Naive thymus-derived CD8-positive, alpha-beta T cell (primary cell): ENCODE data around the gene GALNT10. TPM values are rescaled to one million over a fixed set of nuclear protein-coding genes. Genes with fewer than 3 reads are reported as not detected.

ENCODE experiments used
- ATAC-seq, 2 donors: fragments of 150-1000 bp; cut with Tn5 transposase in 1 of 2; sonication (Bioruptor Pico), chemical (Tn5 transposase) in 1 of 2; 1 replicate in 1 of 2; 2 replicates in 1 of 2; pipeline ENCODE4 v1.10.0; 2021; ENCODE audit warnings: mild to moderate bottlenecking in 2 of 2, moderate library complexity in 2 of 2
- POLR2A ChIA-PET: fragments of 350-600 bp; sonication (Branson Sonifier 250); formaldehyde crosslinking; loops from one replicate; lab custom pipeline; 2021; ENCODE audit warnings: antibody characterized with exemption; lab: Charles Lee
- DNase-seq, 10 donors: peaks; one replicate each; pipeline versions ENCODE4 v3.0.0 to v3.0.0-alpha.2; 2020 to 2022
- H3K27ac Mint-ChIP-seq, 10 donors: one replicate each; pipeline ENCODE4 v1.8.0; 2020 to 2022; ENCODE audit warnings: mild to moderate bottlenecking in 10 of 10, mixed read lengths in 10 of 10, moderate library complexity in 4 of 10, inconsistent platforms in 1 of 10
- H3K27me3 Mint-ChIP-seq, 5 donors: one replicate each; pipeline ENCODE4 v1.8.0; 2021 to 2022; ENCODE audit warnings: mixed read lengths in 5 of 5
- H3K36me3 Mint-ChIP-seq, 3 donors: one replicate each; pipeline ENCODE4 v1.8.0; 2020 to 2022; ENCODE audit warnings: mixed read lengths in 3 of 3, mild to moderate bottlenecking in 2 of 3, inconsistent platforms in 1 of 3
- H3K4me1 Mint-ChIP-seq, 4 donors: one replicate each; pipeline ENCODE4 v1.8.0; 2021 to 2022; ENCODE audit warnings: mixed read lengths in 4 of 4
- H3K4me3 Mint-ChIP-seq, 10 donors: one replicate each; pipeline ENCODE4 v1.8.0; 2020 to 2022; ENCODE audit warnings: mild to moderate bottlenecking in 10 of 10, mixed read lengths in 10 of 10, moderate library complexity in 6 of 10, inconsistent platforms in 1 of 10
- H3K9me3 Mint-ChIP-seq, 9 donors: one replicate each; pipeline ENCODE4 v1.8.0; 2020 to 2022; ENCODE audit warnings: mixed read lengths in 9 of 9, mild to moderate bottlenecking in 3 of 9, inconsistent platforms in 1 of 9, moderate library complexity in 1 of 9
- polyA plus RNA-seq, 3 donors: library from polyadenylated mRNA; unstranded; fragments of 300-500 nt; fragmentation: Illumina TruSeq; gene quantifications; one replicate each; pipeline ENCODE4 v1.2.3, GENCODE V29; 2021
- total RNA-seq, 8 experiments: library from RNA in 2 of 8; stranded (reverse) in 2 of 8; gene quantifications; one replicate each; pipeline ENCODE4 v1.2.3 and lab custom pipeline; 2021 to 2026

GALNT10 gene
- total and polyA plus RNA-seq, 5 experiments from 2014 or later: 6.9 to 51.1 (median 15.8) TPM

- Mint-ChIP-seq H3K27me3 (no peaks in the 10 kb centered on the region), H3K9me3 (peaks cover 0 to 1% (median 0%) of the 10 kb centered on the region in 9 donors), H3K4me1 (peaks cover 16 to 40% (median 27%) of the 10 kb centered on the region in 4 donors), H3K27ac (peak overlapping the region in 1 of 10 donors; percentile 26), H3K36me3 (peaks cover 0 to 7% (median 3%) of the 10 kb centered on the region in 3 donors), H3K4me3 (no peak overlapping the region)
- ATAC-seq (no peak), DNase-seq (no peak)
- POLR2A ChIA-PET: no interaction called here
These were observed 85.9 kb downstream of the GALNT10 start for GRCh38 chr5:154276261-154276972.

- H3K36me3 Mint-ChIP-seq: peaks cover 0 to 10% (median 3%) of the 10 kb centered on the region in 3 donors
- no peak for ATAC-seq
- peak overlapping the region in 1 of 10 donors; percentile 26 for H3K27ac Mint-ChIP-seq
- no peaks in the 10 kb centered on the region for H3K27me3 Mint-ChIP-seq
- peaks cover 14 to 35% (median 25%) of the 10 kb centered on the region in 4 donors for H3K4me1 Mint-ChIP-seq
- no peak for DNase-seq
- no peak overlapping the region for H3K4me3 Mint-ChIP-seq
- peaks cover 0 to 1% (median 0%) of the 10 kb centered on the region in 9 donors for H3K9me3 Mint-ChIP-seq
- POLR2A ChIA-PET: no interaction called here
These were observed 86.4 kb downstream of the GALNT10 start for GRCh38 chr5:154276973-154277331.

- POLR2A ChIA-PET: no interaction called here
- Mint-ChIP-seq H3K4me1 (peaks cover 12 to 31% (median 24%) of the 10 kb centered on the region in 4 donors), H3K4me3 (no peak overlapping the region), H3K36me3 (peaks cover 0 to 10% (median 3%) of the 10 kb centered on the region in 3 donors), H3K27ac (no peak overlapping the region), H3K9me3 (peaks cover 0 to 1% (median 0%) of the 10 kb centered on the region in 9 donors), H3K27me3 (no peaks in the 10 kb centered on the region)
- ATAC-seq (no peak), DNase-seq (no peak)
These were observed 87.0 kb downstream of the GALNT10 start for GRCh38 chr5:154277499-154277898.

DNA sequence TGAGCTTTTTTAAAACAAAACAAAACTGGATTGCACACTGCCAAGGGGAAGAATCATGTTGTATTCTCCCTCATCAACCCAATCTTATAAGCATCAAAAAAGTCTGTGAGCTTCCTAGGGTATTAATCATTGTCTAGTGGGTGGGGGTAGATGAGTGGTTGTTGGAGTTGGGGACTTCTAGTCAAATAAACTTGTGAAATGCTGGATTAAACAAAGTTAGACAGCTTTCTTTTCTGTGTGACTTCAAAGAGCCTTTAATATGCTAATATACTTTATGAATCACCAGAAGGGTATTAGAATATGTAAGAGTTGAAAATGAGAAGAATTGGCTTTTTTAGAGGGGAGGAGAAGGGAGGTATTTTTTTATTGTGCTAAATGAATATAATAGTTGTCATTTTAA is 87.7 kb downstream of the GALNT10 start:
- POLR2A ChIA-PET: no interaction called here
- peaks cover 0 to 10% (median 3%) of the 10 kb centered on the region in 3 donors for H3K36me3 Mint-ChIP-seq
- no peak for ATAC-seq
- DNase-seq: no peak
- no peak overlapping the region for H3K27ac Mint-ChIP-seq
- H3K9me3 Mint-ChIP-seq: peaks cover 0 to 1% (median 0%) of the 10 kb centered on the region in 9 donors
- H3K4me3 Mint-ChIP-seq: no peak overlapping the region
- peaks cover 7 to 28% (median 17%) of the 10 kb centered on the region in 4 donors for H3K4me1 Mint-ChIP-seq
- no peaks in the 10 kb centered on the region for H3K27me3 Mint-ChIP-seq

GRCh38 chr5:154278908-154279307 is 88.4 kb downstream of the GALNT10 start:
- H3K36me3 Mint-ChIP-seq: peaks cover 0 to 10% (median 3%) of the 10 kb centered on the region in 3 donors
- no peak for ATAC-seq
- H3K27me3 Mint-ChIP-seq: no peaks in the 10 kb centered on the region
- peaks cover 0 to 1% (median 0%) of the 10 kb centered on the region in 9 donors for H3K9me3 Mint-ChIP-seq
- no peak overlapping the region for H3K4me3 Mint-ChIP-seq
- H3K4me1 Mint-ChIP-seq: peaks cover 6 to 25% (median 12%) of the 10 kb centered on the region in 4 donors
- POLR2A ChIA-PET: no interaction called here
- H3K27ac Mint-ChIP-seq: no peak overlapping the region
- DNase-seq: no peak

GRCh38 chr5:154284433-154284832 is 93.9 kb downstream of the GALNT10 start:
- POLR2A ChIA-PET: no interaction called here
- no peaks in the 10 kb centered on the region for H3K9me3 Mint-ChIP-seq
- H3K27ac Mint-ChIP-seq: no peak overlapping the region
- ATAC-seq: no peak
- H3K4me1 Mint-ChIP-seq: peaks cover 20 to 52% (median 36%) of the 10 kb centered on the region in 4 donors
- H3K4me3 Mint-ChIP-seq: no peak overlapping the region
- no peak for DNase-seq
- H3K36me3 Mint-ChIP-seq: peaks cover 0 to 3% (median 0%) of the 10 kb centered on the region in 3 donors
- H3K27me3 Mint-ChIP-seq: no peaks in the 10 kb centered on the region

DNA sequence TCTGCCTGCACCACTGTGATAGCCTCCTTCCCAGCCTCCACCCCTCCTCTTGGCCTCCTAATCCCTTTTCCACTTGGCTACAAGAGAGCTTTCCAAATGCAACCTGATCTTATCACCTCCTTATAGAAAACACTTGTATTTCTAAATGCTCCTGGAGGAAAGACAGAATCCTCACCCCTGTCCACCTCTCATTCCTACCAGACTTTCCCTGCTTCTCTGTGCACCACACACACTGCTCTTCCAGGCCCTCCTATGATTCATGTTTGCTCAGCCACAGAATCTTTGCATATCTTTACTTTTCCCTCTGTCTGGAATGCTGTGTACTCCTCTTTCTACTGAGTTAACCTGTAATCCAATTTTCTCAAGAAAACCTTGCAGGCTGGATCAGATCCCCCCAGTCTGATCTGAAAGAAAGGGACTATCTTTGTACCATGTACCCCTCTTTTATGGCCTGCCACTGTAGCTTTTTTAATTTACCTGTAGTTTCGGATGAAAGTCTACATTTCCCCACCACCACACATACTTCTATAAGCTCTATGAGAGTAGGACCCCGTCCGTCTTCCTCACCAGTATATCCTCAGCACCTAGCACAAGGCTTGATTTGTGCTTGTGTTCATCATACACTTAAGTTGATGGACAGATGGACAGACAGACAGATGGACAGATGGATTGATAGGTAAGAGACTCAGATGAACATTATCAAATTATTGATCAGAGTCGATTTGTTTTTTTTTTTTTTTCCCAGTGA is 95.3 kb downstream of the GALNT10 start:
- Mint-ChIP-seq H3K36me3 (peaks cover 0 to 3% (median 0%) of the 10 kb centered on the region in 3 donors), H3K27ac (peak overlapping the region in 1 of 10 donors; percentile 7), H3K4me3 (no peak overlapping the region), H3K4me1 (peaks cover 20 to 52% (median 36%) of the 10 kb centered on the region in 4 donors), H3K27me3 (no peaks in the 10 kb centered on the region), H3K9me3 (no peaks in the 10 kb centered on the region)
- ATAC-seq (no peak), DNase-seq (no peak)
- POLR2A ChIA-PET: no interaction called here

DNA sequence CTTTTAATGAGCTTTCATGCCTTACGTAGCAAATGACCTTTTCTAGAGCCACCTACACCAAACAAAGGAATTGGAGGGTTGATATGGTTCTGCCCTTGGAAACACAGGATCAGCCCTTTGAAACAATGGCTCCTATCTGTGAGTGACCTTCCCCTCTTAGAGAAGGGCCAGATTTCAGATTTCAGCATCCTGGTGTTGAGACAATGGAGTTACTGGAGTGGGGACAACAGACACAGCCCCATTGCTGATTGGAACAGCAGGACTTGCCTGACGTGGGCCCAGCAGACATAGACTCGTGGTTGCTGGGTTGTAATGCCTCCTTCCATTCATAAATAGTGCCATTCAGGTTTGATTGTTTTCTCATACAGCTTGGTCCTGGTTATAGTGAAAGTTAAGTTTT is 96.0 kb downstream of the GALNT10 start:
- Mint-ChIP-seq H3K27me3 (no peaks in the 10 kb centered on the region), H3K27ac (no peak overlapping the region), H3K4me1 (peaks cover 23 to 52% (median 36%) of the 10 kb centered on the region in 4 donors), H3K36me3 (peaks cover 0 to 3% (median 3%) of the 10 kb centered on the region in 3 donors), H3K4me3 (no peak overlapping the region), H3K9me3 (no peaks in the 10 kb centered on the region)
- no peak for ATAC-seq
- POLR2A ChIA-PET: no interaction called here
- no peak for DNase-seq

GRCh38 chr5:154287136-154287535 is 96.6 kb downstream of the GALNT10 start:
- Mint-ChIP-seq H3K27me3 (no peaks in the 10 kb centered on the region), H3K4me3 (no peak overlapping the region), H3K9me3 (no peaks in the 10 kb centered on the region), H3K27ac (peak overlapping the region in 2 of 10 donors; percentile 41 to 60), H3K4me1 (peaks cover 23 to 50% (median 34%) of the 10 kb centered on the region in 4 donors), H3K36me3 (peaks cover 0 to 5% (median 0%) of the 10 kb centered on the region in 3 donors)
- DNase-seq: no peak
- POLR2A ChIA-PET: no interaction called here
- ATAC-seq: no peak

GRCh38 chr5:154288145-154288544 is 97.6 kb downstream of the GALNT10 start:
- H3K36me3 Mint-ChIP-seq: peaks cover 0 to 5% (median 0%) of the 10 kb centered on the region in 3 donors
- H3K27ac Mint-ChIP-seq: peak overlapping the region in 2 of 10 donors; percentile 41 to 43
- ATAC-seq (no peak), DNase-seq (no peak)
- peaks cover 21 to 44% (median 33%) of the 10 kb centered on the region in 4 donors for H3K4me1 Mint-ChIP-seq
- H3K9me3 Mint-ChIP-seq: no peaks in the 10 kb centered on the region
- no peaks in the 10 kb centered on the region for H3K27me3 Mint-ChIP-seq
- POLR2A ChIA-PET: no interaction called here
- no peak overlapping the region for H3K4me3 Mint-ChIP-seq

- Mint-ChIP-seq H3K27ac (peak overlapping the region in 1 of 10 donors; percentile 36), H3K4me3 (no peak overlapping the region), H3K36me3 (peaks cover 0 to 32% (median 14%) of the 10 kb centered on the region in 3 donors), H3K4me1 (peaks cover 17 to 28% (median 21%) of the 10 kb centered on the region in 4 donors), H3K9me3 (no peaks in the 10 kb centered on the region), H3K27me3 (no peaks in the 10 kb centered on the region)
- POLR2A ChIA-PET: interaction anchor here (0.8 kb wide), 1 partner anchor 156 kb away, joined by 3 read pairs; no protein-coding TSS in a partner anchor
- ATAC-seq (no peak), DNase-seq (no peak)
These were observed 101.4 kb downstream of the GALNT10 start for GRCh38 chr5:154291917-154292316.

GRCh38 chr5:154293219-154293618 is 102.7 kb downstream of the GALNT10 start:
- Mint-ChIP-seq H3K27ac (no peak overlapping the region), H3K9me3 (no peaks in the 10 kb centered on the region), H3K4me3 (no peak overlapping the region), H3K4me1 (peaks cover 8 to 16% (median 12%) of the 10 kb centered on the region in 4 donors), H3K27me3 (no peaks in the 10 kb centered on the region), H3K36me3 (peaks cover 4 to 45% (median 26%) of the 10 kb centered on the region in 3 donors)
- no peak for ATAC-seq
- no peak for DNase-seq
- POLR2A ChIA-PET: no interaction called here

- Mint-ChIP-seq H3K36me3 (peaks cover 7 to 65% (median 46%) of the 10 kb centered on the region in 3 donors), H3K4me1 (peaks cover 4 to 13% (median 8%) of the 10 kb centered on the region in 4 donors), H3K9me3 (no peaks in the 10 kb centered on the region), H3K27ac (peak overlapping the region in 1 of 10 donors; percentile 33), H3K4me3 (no peak overlapping the region), H3K27me3 (no peaks in the 10 kb centered on the region)
- ATAC-seq (no peak), DNase-seq (no peak)
- POLR2A ChIA-PET: no interaction called here
These were observed 105.0 kb downstream of the GALNT10 start for GRCh38 chr5:154295551-154295950.
